Heart right ventricle (tissue), 16 donors: Measurements from ENCODE around the gene OSM. TPM values are rescaled to one million over a fixed set of nuclear protein-coding genes. Genes with fewer than 3 reads are reported as not detected.

Source experiments
- ATAC-seq, 8 donors: fragments of 200-7000 bp; cut with Tn5 transposase; one replicate each; pipeline ENCODE4 v1.9.1; 2020; ENCODE audit warnings: mild to moderate bottlenecking in 8 of 8, moderate library complexity in 8 of 8, moderate number of reproducible peaks in 1 of 8
- DNase-seq, 2 donors: peaks; one replicate each; pipeline ENCODE4 v3.0.0-alpha.2; 2020
- H3K27ac ChIP-seq, 10 donors: fragments of 200-600 bp; sonication (generic) in 2 of 10; one replicate each; pipeline versions ENCODE4 v1.5.0 to v1.8.0; 2020 to 2022; ENCODE audit warnings: mild to moderate bottlenecking in 3 of 10
- H3K27me3 ChIP-seq, 7 donors: fragments of 200-600 bp; one replicate each; pipeline ENCODE4 v1.8.0; 2021 to 2022; ENCODE audit warnings: mild to moderate bottlenecking in 2 of 7
- H3K36me3 ChIP-seq, 9 donors: fragments of 200-600 bp; sonication (generic) in 1 of 9; one replicate each; pipeline versions ENCODE4 v1.5.0 to v1.8.0; 2020 to 2022; ENCODE audit warnings: mild to moderate bottlenecking in 2 of 9
- H3K4me1 ChIP-seq, 9 donors: fragments of 200-600 bp; sonication (generic) in 1 of 9; one replicate each; pipeline versions ENCODE4 v1.5.0 to v1.8.0; 2020 to 2022; ENCODE audit warnings: mild to moderate bottlenecking in 4 of 9
- H3K4me3 ChIP-seq, 10 donors: fragments of 200-600 bp; sonication (generic) in 2 of 10; one replicate each; pipeline versions ENCODE4 v1.5.0 to v1.8.0; 2020 to 2022; ENCODE audit warnings: mild to moderate bottlenecking in 7 of 10, moderate library complexity in 2 of 10
- H3K9me3 ChIP-seq, 11 donors: fragments of 200-600 bp in 10 of 11; sonication (generic) in 2 of 11; one replicate each; pipeline versions ENCODE4 v1.5.0 to v1.8.0; 2013 to 2022; ENCODE audit warnings: mild to moderate bottlenecking in 2 of 11, control low read depth in 1 of 11, moderate library complexity in 1 of 11
- WGBS, 2 donors: extraction: QIAGEN DNeasy Blood & Tissue Kit; methylation state at CpG; one replicate each; pipeline ENCODE4 v1.1.7; 2013; ENCODE audit warnings: inconsistent platforms in 1 of 2; 5-methylcytosine and 5-hydroxymethylcytosine counted together
- intact Hi-C, 10 donors: fragments of 100-400 bp; cut with DNase I; formaldehyde crosslinking; loops; one replicate each; pipeline versions ENCODE4 v1.11.1 to v1.14.2; 2022
- polyA plus RNA-seq, 2 donors: library from polyadenylated mRNA; stranded (reverse); fragments of 200-250 nt; gene quantifications; one replicate each; pipeline ENCODE4 v1.2.3, GENCODE V29; 2013
- total RNA-seq, 10 donors: library from RNA; stranded (reverse); fragmentation: NEBNext Ultra II Directional in 3 of 10; extraction: Animal tissue kit (Norgen Biotek cat#: 25700) in 3 of 10; gene quantifications; one replicate each; pipeline versions ENCODE4 v1.2.1 to v1.2.4, GENCODE V29; 2021 to 2023
- TF ChIP-seq, protein P1 (sequence below), 9 donors: fragments of 200-600 bp; sonication (generic) in 2 of 9; IDR thresholded peaks; one replicate each; pipeline versions ENCODE4 v1.5.0 to v1.8.0; 2021 to 2022; ENCODE audit warnings: antibody characterized with exemption in 9 of 9, mild to moderate bottlenecking in 5 of 9, moderate library complexity in 1 of 9
- donor health status: Arrhythmogenic right ventricular cardiomyopathy.
- donor health status: ischemic (EF 13 %, LVEDD 7.1; RV severe dilation, severe dysfunction).
- donor health status: healthy with polysubstance abuse.
- donor health status: DM: no; HTN: yes; CAD: no.
- donor health status: DM: no; HTN: no; CAD: no.
- donor health status: ischemic (EF 25% LVEDD 6.9; RV normal size, moderate dysfunction).
- donor health status: ischemic (EF 25% LVEDD 5.7; RV mildly dilated, moderate dysfunction).
- donor health status: healthy.
- donor health status: DM: yes; HTN: yes; CAD: no.
- donor health status: Ischemic cardiomyopathy.
- donor health status: ischemic (EF 35%, LVEDD 5.7; RV mildly dilated, moderate dysfunction).
- donor health status: nonischemic (EF 11% LVEDD 7.7; RV severe dilation, severe dysfunction).
- donor health status: DM: yes; HTN: yes; CAD: no.
- donor health status: PGD.
- donor health status: ischemic (EF 29% LVEDD 5.4; RV normal size, mild dysfunction).
- donor health status: nonischemic (EF 23%, LVEDD 6.1; RV moderate dilation, normal function).

Gene OSM
- total and polyA plus RNA-seq, 12 donors = 0.20 to 2.8 (median 0.41) TPM; not detected in 3

DNA sequence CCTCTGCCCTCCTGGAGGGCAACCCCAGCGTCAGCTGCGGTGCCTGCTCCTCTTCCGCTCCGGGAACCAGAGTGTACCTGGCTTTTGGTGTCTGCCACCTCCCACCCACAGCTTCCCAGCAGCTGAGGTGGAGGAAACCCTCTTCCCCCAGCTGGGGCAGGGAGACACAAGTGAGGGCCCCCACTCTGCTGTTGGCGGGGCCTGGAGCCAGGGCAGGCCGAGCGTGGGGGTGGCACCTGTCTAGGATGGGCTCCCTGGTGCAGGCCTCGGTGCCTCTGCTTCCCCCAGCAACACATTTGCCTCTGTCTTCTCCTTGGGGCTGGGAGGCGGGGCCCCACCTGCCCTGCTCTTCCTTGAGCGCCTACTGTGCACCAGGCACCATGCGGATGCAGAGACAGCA is 6.4 kb downstream of the OSM start:
- no peak overlapping the region for H3K4me3 ChIP-seq
- peaks cover 0 to 10% (median 0%) of the 10 kb centered on the region in 9 donors for H3K36me3 ChIP-seq
- H3K27ac ChIP-seq = no peak overlapping the region
- peaks cover 0 to 33% (median 20%) of the 10 kb centered on the region in 7 donors for H3K27me3 ChIP-seq
- no peaks in the 10 kb centered on the region for H3K9me3 ChIP-seq
- WGBS, 2 donors = 91 to 93% methylated on average over 11 of the region's 11 CpGs
- ATAC-seq (no peak), DNase-seq (no peak)
- intact Hi-C loops = loop anchor here in 3 of 10 donors (5.0 to 10.0 kb wide), 2 partner anchors 127 to 225 kb away; partner anchors contain the start of gene RNF215 (in 1 of the 3)
- TF ChIP-seq, protein P1, sequence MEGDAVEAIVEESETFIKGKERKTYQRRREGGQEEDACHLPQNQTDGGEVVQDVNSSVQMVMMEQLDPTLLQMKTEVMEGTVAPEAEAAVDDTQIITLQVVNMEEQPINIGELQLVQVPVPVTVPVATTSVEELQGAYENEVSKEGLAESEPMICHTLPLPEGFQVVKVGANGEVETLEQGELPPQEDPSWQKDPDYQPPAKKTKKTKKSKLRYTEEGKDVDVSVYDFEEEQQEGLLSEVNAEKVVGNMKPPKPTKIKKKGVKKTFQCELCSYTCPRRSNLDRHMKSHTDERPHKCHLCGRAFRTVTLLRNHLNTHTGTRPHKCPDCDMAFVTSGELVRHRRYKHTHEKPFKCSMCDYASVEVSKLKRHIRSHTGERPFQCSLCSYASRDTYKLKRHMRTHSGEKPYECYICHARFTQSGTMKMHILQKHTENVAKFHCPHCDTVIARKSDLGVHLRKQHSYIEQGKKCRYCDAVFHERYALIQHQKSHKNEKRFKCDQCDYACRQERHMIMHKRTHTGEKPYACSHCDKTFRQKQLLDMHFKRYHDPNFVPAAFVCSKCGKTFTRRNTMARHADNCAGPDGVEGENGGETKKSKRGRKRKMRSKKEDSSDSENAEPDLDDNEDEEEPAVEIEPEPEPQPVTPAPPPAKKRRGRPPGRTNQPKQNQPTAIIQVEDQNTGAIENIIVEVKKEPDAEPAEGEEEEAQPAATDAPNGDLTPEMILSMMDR (IDR thresholded peaks at IDR 0.05) = no peak
- H3K4me1 ChIP-seq = peaks cover 0 to 51% (median 10%) of the 10 kb centered on the region in 9 donors

DNA sequence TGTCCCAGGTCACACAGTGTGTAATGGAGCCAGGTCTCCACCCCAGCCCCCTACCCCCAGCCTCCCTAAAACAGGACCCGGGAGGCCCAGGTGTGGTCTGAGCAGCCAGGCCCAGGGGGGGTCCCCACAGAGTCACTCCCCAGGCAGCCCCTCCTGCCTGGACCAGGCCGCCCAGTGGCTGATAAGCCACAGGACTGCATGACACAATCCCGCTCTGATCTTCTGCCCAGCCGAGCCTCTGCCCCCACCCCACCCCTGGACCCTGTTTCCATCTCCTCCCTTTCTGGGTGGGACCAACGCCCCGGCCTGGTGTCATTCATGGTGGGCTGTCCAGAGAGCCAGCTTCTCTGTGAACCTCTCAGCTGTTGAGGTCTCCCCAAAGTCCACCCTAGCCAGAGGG is 12.3 kb downstream of the OSM start:
- H3K9me3 ChIP-seq = no peaks in the 10 kb centered on the region
- peaks cover 0 to 55% (median 21%) of the 10 kb centered on the region in 9 donors for H3K4me1 ChIP-seq
- WGBS, 2 donors = 58 to 62% methylated on average over 6 of the region's 6 CpGs
- no peak for DNase-seq
- H3K27ac ChIP-seq = peak overlapping the region in 2 of 10 donors; percentile 62 to 88
- H3K27me3 ChIP-seq = peaks cover 0 to 43% (median 24%) of the 10 kb centered on the region in 7 donors
- TF ChIP-seq, protein P1 (IDR thresholded peaks at IDR 0.05) = no peak
- no peak overlapping the region for H3K4me3 ChIP-seq
- intact Hi-C loops = loop anchor here in 2 of 10 donors (2.0 to 5.0 kb wide), 2 partner anchors 47 to 146 kb away; no protein-coding TSS in a partner anchor
- no peaks in the 10 kb centered on the region for H3K36me3 ChIP-seq
- ATAC-seq = no peak

DNA sequence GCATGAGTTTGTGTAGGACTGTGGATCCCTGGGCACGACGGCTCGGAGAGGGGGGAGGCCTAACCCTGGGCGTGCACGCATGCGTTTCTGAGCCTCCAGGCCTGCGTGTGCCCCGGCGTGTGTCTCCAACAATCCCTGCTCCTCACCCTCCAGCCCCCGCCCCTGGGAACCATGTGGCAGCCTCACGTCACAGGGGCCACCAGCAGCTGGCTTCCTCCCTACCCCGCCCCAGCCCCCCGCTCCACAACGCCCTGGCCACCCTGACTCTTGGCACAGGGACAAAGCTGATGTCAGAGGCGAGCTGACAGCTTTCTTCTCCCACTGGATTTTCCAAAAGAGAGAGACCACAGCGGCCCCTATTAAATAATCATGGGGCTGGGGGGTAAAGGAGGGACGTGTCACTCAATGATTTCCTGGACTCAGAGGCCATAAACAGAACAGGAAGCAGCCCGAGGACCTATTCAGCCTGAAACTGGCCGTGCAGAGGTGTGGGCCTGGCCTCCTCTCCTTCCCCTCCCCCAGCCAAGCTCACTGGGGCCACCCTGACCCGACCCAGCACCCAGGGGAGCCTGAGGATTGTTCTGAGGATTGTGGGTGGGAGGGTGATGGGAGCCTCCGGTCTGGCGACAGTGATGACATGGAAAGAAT is 13.3 kb downstream of the OSM start:
- H3K27me3 ChIP-seq = peaks cover 0 to 46% (median 33%) of the 10 kb centered on the region in 7 donors
- intact Hi-C loops = loop anchor here in 1 of 10 donors (5.0 kb wide), 1 partner anchor 46 kb away; no protein-coding TSS in a partner anchor
- H3K4me3 ChIP-seq = no peak overlapping the region
- TF ChIP-seq, protein P1 (IDR thresholded peaks at IDR 0.05) = no peak
- ATAC-seq (peak; percentile 21 to 61 (median 44)), DNase-seq (peak; percentile 78 to 80)
- WGBS, 2 donors = 25 to 29% methylated on average over 22 of the region's 22 CpGs
- no peaks in the 10 kb centered on the region for H3K9me3 ChIP-seq
- no peaks in the 10 kb centered on the region for H3K36me3 ChIP-seq
- peak overlapping the region in 4 of 10 donors; percentile 43 to 88 (median 55) for H3K27ac ChIP-seq
- peaks cover 5 to 64% (median 21%) of the 10 kb centered on the region in 9 donors for H3K4me1 ChIP-seq

DNA sequence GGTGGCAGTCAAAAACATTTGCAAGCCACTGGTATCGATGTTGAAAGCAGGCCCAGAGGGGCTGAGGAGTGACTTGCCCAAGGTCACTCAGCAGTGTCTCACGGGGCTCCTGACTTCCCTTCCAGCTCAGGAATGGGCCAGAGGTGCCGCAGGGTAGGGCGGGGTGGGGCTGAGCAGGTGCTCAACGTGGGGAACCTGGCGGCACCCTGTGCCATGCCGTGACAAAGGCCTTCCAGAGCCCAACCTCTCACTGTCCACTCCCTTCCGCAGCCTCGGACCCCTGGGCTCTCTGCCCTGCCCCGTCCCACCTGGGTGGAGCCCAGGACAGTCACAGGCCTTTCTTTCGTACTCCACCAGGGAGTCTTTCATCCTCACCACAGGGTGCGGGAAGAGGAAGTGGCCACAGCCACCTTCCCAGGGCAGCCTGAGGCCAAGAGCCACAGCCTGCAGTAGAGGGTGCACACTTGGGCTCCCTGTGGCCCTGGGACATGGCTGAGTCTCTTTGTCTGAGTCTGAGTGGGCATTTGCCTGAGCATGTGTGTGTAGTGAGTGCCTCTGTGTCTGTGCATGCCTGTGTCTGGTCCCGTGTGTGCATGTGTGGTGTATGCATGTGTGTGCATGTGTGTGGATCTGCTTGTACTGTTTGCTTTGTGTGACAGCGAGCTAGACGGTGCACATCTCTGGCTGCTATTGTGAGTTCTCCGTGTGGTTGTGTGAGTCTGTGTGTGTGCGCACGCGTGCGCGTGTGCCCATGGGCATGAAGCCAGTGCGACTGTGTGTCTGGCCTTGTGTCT is 14.0 kb downstream of the OSM start:
- H3K27ac ChIP-seq = peak overlapping the region in 6 of 10 donors; percentile 10 to 88 (median 54)
- H3K27me3 ChIP-seq = peaks cover 0 to 45% (median 41%) of the 10 kb centered on the region in 7 donors
- peaks cover 5 to 68% (median 21%) of the 10 kb centered on the region in 9 donors for H3K4me1 ChIP-seq
- no peaks in the 10 kb centered on the region for H3K9me3 ChIP-seq
- intact Hi-C loops = loop anchor here in 1 of 10 donors (5.0 kb wide), 1 partner anchor 45 kb away; no protein-coding TSS in a partner anchor
- DNase-seq = no peak
- H3K36me3 ChIP-seq = no peaks in the 10 kb centered on the region
- TF ChIP-seq, protein P1 (IDR thresholded peaks at IDR 0.05) = no peak
- WGBS, 2 donors = 71 to 74% methylated on average over 22 of the region's 22 CpGs
- H3K4me3 ChIP-seq = no peak overlapping the region
- ATAC-seq = peak in 2 of 8 donors; percentile 1 to 2
